Measurements from ENCODE around the gene POLR3C.

DNA sequence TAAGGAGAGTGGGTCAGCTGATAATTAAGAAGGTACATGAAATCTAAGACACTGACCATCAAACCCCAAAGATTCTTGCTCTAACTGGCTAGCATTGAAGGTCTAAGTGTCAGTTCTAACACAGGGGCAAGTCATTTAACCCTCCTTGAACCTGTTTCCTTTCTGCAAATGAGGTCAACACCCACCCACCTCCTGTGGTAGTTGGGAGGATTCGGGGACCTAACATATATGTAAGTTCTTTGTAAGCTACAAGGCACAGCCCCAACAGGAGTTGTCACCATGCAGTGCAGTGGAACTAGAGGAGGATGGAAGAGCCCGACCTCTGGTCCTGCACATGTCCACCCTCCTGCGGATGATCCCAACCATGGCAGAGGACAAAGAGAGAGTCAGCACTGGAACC is 23.8 kb downstream of the POLR3C start:
- TF ChIP-seq TCF7 (IDR thresholded peaks at IDR 0.05; ENCODE audit: borderline replicate concordance) (no peak), POLR2AphosphoS5 (IDR thresholded peaks at IDR 0.05; ENCODE audit: low read length) (no peak), ZNF24 (IDR thresholded peaks at IDR 0.05) (no peak), FOXK2 (IDR thresholded peaks at IDR 0.05) (no peak)
- TF ChIP-seq, protein P1, sequence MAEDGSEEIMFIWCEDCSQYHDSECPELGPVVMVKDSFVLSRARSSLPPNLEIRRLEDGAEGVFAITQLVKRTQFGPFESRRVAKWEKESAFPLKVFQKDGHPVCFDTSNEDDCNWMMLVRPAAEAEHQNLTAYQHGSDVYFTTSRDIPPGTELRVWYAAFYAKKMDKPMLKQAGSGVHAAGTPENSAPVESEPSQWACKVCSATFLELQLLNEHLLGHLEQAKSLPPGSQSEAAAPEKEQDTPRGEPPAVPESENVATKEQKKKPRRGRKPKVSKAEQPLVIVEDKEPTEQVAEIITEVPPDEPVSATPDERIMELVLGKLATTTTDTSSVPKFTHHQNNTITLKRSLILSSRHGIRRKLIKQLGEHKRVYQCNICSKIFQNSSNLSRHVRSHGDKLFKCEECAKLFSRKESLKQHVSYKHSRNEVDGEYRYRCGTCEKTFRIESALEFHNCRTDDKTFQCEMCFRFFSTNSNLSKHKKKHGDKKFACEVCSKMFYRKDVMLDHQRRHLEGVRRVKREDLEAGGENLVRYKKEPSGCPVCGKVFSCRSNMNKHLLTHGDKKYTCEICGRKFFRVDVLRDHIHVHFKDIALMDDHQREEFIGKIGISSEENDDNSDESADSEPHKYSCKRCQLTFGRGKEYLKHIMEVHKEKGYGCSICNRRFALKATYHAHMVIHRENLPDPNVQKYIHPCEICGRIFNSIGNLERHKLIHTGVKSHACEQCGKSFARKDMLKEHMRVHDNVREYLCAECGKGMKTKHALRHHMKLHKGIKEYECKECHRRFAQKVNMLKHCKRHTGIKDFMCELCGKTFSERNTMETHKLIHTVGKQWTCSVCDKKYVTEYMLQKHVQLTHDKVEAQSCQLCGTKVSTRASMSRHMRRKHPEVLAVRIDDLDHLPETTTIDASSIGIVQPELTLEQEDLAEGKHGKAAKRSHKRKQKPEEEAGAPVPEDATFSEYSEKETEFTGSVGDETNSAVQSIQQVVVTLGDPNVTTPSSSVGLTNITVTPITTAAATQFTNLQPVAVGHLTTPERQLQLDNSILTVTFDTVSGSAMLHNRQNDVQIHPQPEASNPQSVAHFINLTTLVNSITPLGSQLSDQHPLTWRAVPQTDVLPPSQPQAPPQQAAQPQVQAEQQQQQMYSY (CRISPR knock-in tag; IDR thresholded peaks at IDR 0.05), result no peak
- TF ChIP-seq, protein P2, sequence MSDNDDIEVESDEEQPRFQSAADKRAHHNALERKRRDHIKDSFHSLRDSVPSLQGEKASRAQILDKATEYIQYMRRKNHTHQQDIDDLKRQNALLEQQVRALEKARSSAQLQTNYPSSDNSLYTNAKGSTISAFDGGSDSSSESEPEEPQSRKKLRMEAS (IDR thresholded peaks at IDR 0.05; ENCODE audit: low read depth, low read length), result no peak

Data from GM12878 (cell line).